MCF 10A (cell line): ENCODE data around the gene GMCL1. TPM values are rescaled to one million over a fixed set of nuclear protein-coding genes. Genes with fewer than 3 reads are reported as not detected.

Experiments used
- BruUV-seq: library from RNA; stranded (reverse); fragments of 400-500 nt; replicated peaks from 2 replicates; lab custom pipeline; 2021; lab: Mats Ljungman, UMichigan
- CTCF ChIA-PET: fragments of 300-600 bp; sonication (Branson Sonifier 250); formaldehyde crosslinking; extraction: SDS; loops from one replicate; lab custom pipeline; 2021; ENCODE audit warnings: antibody characterized with exemption, inconsistent platforms; lab: Yijun Ruan, JAX
- POLR2A ChIA-PET: fragments of 300-600, 350-650 bp; sonication (Branson Sonifier 250); formaldehyde crosslinking; extraction: SDS; loops from one replicate; lab custom pipeline; 2020; ENCODE audit warnings: antibody characterized with exemption, inconsistent platforms; lab: Yijun Ruan, JAX
- DNase-seq: peaks from one replicate; pipeline ENCODE4 v3.0.0-alpha.2; 2018; ENCODE audit not compliant: unreplicated experiment
- H3K27ac Mint-ChIP-seq: one replicate; pipeline ENCODE4 v1.8.0; 2022; ENCODE audit warnings: mild to moderate bottlenecking, low read depth, mixed read lengths; ENCODE audit not compliant: unreplicated experiment
- H3K27me3 Mint-ChIP-seq: one replicate; pipeline ENCODE4 v1.8.0; 2022; ENCODE audit warnings: mixed read lengths; ENCODE audit not compliant: insufficient read depth, unreplicated experiment
- H3K36me3 Mint-ChIP-seq: one replicate; pipeline ENCODE4 v1.8.0; 2022; ENCODE audit warnings: mild to moderate bottlenecking, moderate library complexity, mixed read lengths; ENCODE audit not compliant: insufficient read depth, unreplicated experiment
- H3K4me1 Mint-ChIP-seq: one replicate; pipeline ENCODE4 v1.8.0; 2022; ENCODE audit warnings: mixed read lengths; ENCODE audit not compliant: insufficient read depth, unreplicated experiment
- H3K4me3 Mint-ChIP-seq: one replicate; pipeline ENCODE4 v1.8.0; 2022; ENCODE audit warnings: mild to moderate bottlenecking, moderate library complexity, mixed read lengths; ENCODE audit not compliant: unreplicated experiment
- H3K9me3 Mint-ChIP-seq: one replicate; pipeline ENCODE4 v1.8.0; 2022; ENCODE audit warnings: mixed read lengths; ENCODE audit not compliant: unreplicated experiment
- intact Hi-C: fragments of 100-400 bp; cut with micrococcal nuclease; formaldehyde crosslinking; loops from 2 replicates; pipeline ENCODE4 v1.14.1; 2022
- total RNA-seq: library from RNA; stranded (reverse); gene quantifications from 2 replicates; pipeline ENCODE4 v1.2.3, GENCODE V29; 2022
- TF ChIP-seq, protein P1 (sequence below): fragments of 200-600 bp; IDR thresholded peaks from one replicate; pipeline ENCODE4 v1.8.0; 2022; ENCODE audit warnings: antibody characterized with exemption, mild to moderate bottlenecking; ENCODE audit not compliant: unreplicated experiment

GMCL1 gene
- total RNA-seq, 1 experiment from 2014 or later, result 13.6 TPM

DNA sequence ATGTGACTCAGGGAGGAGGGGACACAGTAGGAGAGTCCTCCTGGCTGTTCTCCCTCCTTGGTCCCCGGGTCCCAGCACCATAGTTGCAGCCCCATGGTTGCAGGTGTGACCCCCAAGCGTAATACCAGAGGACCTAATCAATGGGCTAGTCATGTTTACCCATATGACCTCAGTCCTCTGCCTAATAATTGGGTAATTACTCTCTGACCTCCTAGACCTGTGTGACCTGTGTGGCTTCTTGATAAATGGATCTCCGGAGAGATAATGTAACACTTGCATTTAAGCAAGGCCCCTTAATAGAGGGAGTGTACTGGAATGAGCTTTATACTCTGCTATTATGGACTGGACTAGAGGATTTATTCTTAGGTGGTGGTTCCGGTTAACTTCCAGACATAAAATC, 32.2 kb upstream of the GMCL1 start:
- peaks cover 24% of the 10 kb centered on the region for H3K36me3 Mint-ChIP-seq
- H3K9me3 Mint-ChIP-seq, result no peaks in the 10 kb centered on the region
- H3K27ac Mint-ChIP-seq, result peak overlapping the region; percentile 88
- POLR2A ChIA-PET, result interaction anchor here (1.3 kb wide), 1 partner anchor 56 kb away, joined by 3 read pairs; no protein-coding TSS in a partner anchor
- BruUV-seq, result no TSS peak
- peak overlapping the region; percentile 71 for H3K4me3 Mint-ChIP-seq
- intact Hi-C loops, result loop anchor here (5.0 kb wide), 1 partner anchor 55 kb away; the partner anchor contains the start of gene ANXA4
- H3K27me3 Mint-ChIP-seq, result no peaks in the 10 kb centered on the region
- peaks cover 28% of the 10 kb centered on the region for H3K4me1 Mint-ChIP-seq
- TF ChIP-seq, protein P1, sequence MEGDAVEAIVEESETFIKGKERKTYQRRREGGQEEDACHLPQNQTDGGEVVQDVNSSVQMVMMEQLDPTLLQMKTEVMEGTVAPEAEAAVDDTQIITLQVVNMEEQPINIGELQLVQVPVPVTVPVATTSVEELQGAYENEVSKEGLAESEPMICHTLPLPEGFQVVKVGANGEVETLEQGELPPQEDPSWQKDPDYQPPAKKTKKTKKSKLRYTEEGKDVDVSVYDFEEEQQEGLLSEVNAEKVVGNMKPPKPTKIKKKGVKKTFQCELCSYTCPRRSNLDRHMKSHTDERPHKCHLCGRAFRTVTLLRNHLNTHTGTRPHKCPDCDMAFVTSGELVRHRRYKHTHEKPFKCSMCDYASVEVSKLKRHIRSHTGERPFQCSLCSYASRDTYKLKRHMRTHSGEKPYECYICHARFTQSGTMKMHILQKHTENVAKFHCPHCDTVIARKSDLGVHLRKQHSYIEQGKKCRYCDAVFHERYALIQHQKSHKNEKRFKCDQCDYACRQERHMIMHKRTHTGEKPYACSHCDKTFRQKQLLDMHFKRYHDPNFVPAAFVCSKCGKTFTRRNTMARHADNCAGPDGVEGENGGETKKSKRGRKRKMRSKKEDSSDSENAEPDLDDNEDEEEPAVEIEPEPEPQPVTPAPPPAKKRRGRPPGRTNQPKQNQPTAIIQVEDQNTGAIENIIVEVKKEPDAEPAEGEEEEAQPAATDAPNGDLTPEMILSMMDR, result no peak
- CTCF ChIA-PET, result no interaction called here
- DNase-seq, result no peak

DNA sequence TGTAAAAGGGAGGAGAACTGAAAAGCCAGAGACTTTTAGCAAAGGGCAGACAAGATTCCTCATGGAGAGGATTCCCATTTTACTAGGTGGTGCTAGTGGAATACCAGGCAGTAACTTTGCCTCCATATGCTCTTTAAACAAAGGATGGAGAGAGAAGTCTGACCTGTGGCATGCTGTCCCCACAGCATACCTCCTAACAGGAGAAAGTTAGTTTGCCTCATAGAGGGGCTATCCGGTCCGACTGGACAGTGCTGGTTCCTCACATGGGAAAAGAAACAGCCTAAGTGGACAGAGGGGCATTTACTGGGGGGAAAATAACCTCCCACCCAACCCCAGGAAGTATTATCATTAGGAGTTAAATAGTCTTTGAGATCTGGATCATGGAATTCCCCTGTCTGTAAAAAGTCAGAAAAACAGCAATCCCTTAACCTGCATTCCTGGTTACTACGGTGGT, 31.6 kb upstream of the GMCL1 start:
- Mint-ChIP-seq H3K4me1 (peaks cover 28% of the 10 kb centered on the region), H3K4me3 (peak overlapping the region; percentile 71), H3K27me3 (no peaks in the 10 kb centered on the region), H3K9me3 (no peaks in the 10 kb centered on the region), H3K27ac (peak overlapping the region; percentile 88), H3K36me3 (peaks cover 23% of the 10 kb centered on the region)
- TF ChIP-seq, protein P1, result no peak
- BruUV-seq, result no TSS peak
- ChIA-PET CTCF (interaction anchor here (3.9 kb wide), 1 partner anchor 73 kb away, joined by 14 read pairs; no protein-coding TSS in a partner anchor), POLR2A (interaction anchor here (1.1 kb wide), 1 partner anchor 29 kb away, joined by 3 read pairs; no protein-coding TSS in a partner anchor)
- intact Hi-C loops, result loop anchor here (1.0 to 5.0 kb wide), 2 partner anchors 56 to 74 kb away; partner anchors contain the start of gene ANXA4
- DNase-seq, result no peak

DNA sequence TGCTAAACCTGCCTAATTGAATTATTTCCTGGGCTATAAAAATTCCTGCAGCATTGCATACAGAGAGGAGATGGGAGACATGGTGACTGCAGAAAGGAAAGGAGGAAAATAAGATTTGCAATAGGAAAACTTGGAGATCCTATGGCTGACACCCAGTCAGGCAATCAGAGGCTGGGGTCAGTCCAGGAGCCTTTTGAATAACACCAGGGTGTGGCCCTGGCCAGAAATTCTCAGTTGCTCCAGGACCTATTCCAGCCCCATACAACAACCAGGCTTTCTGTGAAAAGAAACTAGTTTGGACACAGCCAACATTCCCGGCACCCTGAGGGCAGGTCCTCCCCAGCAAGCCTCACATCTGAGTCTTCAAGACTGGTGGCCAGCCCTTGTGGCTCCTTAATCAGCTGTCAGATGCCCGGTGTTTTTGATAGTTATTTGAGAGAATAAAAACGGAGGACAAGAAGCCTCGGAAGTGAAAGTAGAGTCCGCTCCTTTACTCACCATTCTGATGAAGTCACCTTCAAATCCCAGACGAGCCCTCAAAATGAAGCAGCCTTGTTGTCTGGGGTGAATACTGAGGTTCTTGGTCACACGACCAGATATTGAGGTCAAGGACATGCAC, 31.1 kb upstream of the GMCL1 start:
- Mint-ChIP-seq H3K36me3 (peaks cover 25% of the 10 kb centered on the region), H3K27me3 (no peaks in the 10 kb centered on the region), H3K4me3 (peak overlapping the region; percentile 71), H3K9me3 (no peaks in the 10 kb centered on the region), H3K27ac (peak overlapping the region; percentile 88), H3K4me1 (peaks cover 28% of the 10 kb centered on the region)
- TF ChIP-seq, protein P1, result no peak
- ChIA-PET CTCF (interaction anchor here (1.2 to 5.2 kb wide), 3 partner anchors 15 to 73 kb away, joined by 5 to 20 read pairs (median 14); no protein-coding TSS in a partner anchor), POLR2A (interaction anchor here (0.9 to 3.0 kb wide), 3 partner anchors 27 to 57 kb away, joined by 3 to 22 read pairs (median 3); partner anchors contain the start of gene ANXA4)
- intact Hi-C loops, result loop anchor here (1.0 to 5.0 kb wide), 2 partner anchors 56 to 74 kb away; partner anchors contain the start of gene ANXA4
- DNase-seq, result peak; percentile 19
- BruUV-seq, result no TSS peak
